M059J (cell line): ENCODE results near the gene EVA1B. TPM values are rescaled to one million over a fixed set of nuclear protein-coding genes. Genes with fewer than 3 reads are reported as not detected.

Source experiments
- DNase-seq: peaks from one replicate; pipeline ENCODE4 v3.0.0-alpha.2; 2012; ENCODE audit warnings: low read depth
- total RNA-seq: library from RNA; depleted of rRNA; stranded (reverse); fragments of >200 nt; shearing (Covaris generic); gene quantifications from 2 replicates; pipeline ENCODE4 v1.2.3, GENCODE V29; 2014

The EVA1B gene
- total RNA-seq, 1 experiment from 2014 or later, result 44.5 TPM

GRCh38 chr1:36320767-36321118, 2.7 kb downstream of the EVA1B start:
- no peak for DNase-seq

DNA sequence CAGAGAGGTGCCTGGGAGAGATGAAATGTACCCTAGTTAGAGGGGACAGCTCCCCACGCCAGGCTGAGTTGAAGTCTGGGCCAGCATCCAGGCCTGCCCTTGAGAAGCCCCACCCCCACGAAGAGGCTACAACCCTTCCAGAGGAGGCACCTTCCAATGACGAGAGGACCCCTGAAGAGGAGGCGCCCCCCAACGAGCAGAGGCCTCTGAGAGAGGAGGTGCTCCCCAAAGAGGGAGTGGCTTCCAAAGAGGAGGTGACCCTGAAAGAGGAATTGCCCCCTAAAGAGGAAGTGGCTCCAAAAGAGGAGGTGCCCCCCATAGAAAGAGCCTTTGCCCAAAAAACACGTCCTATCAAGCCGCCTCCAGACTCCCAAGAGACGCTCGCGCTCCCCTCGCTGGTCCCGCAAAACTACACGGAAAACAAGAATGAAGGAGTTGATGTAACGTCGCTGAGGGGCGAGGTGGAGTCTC, 3.1 kb downstream of the EVA1B start:
- DNase-seq, result no peak

DNA sequence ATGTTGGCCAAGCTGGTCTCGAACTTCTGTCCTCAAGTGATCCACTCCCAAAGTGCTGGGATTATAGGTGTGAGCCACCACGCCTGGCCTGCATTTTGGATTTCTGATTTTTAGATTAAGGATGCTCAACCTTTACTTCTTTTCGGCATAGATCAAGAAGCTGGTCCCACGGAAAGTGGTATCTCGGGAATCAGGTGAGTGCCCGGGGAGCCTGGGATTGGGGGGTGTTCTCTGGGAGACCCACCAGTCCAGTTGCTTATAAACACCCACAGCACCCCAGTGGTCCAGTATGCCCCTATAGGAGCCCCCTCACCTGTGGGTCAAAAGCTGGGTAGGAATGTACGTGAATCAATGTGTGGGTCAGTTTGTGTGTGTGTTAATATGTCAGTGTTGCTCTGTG, 14.0 kb downstream of the EVA1B start:
- no peak for DNase-seq

- no peak for DNase-seq
These were observed 15.7 kb downstream of the EVA1B start for GRCh38 chr1:36307601-36308330.

DNA sequence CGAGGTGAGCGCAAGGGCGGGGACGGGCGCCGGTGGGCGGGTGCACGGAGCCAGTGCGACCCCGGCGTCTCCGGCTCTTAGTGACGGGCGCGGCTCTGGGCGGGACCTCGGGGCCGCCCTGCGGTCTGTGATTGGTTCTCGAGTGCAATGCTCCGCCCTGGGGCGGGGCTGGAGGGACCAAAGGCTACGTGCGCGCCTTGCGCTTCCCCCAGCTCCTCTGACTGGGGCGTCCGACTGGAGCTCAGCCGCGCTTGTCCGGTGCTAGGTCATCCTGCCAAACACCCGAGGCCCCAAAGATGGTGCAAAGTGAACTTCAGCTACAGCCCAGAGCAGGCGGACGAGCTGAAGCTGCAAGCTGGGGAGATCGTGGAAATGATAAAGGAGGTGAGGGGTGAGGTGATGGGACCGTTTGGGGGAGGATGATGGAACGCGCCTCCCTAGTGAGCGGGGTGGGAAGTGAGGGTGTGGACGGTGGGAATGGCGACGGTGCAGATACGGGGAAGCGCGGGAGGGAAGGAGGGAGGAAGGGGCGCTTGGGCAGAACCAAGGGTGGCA, 16.5 kb downstream of the EVA1B start:
- no peak for DNase-seq

GRCh38 chr1:36306210-36306901, 17.1 kb downstream of the EVA1B start, which contains the start of gene SH3D21:
Gene SH3D21 (plus strand): TSS chr1:36306368. CDS start chr1:36306421, 53 bp downstream.
- no peak for DNase-seq

GRCh38 chr1:36305915-36306209, 17.6 kb downstream of the EVA1B start:
- no peak for DNase-seq

DNA sequence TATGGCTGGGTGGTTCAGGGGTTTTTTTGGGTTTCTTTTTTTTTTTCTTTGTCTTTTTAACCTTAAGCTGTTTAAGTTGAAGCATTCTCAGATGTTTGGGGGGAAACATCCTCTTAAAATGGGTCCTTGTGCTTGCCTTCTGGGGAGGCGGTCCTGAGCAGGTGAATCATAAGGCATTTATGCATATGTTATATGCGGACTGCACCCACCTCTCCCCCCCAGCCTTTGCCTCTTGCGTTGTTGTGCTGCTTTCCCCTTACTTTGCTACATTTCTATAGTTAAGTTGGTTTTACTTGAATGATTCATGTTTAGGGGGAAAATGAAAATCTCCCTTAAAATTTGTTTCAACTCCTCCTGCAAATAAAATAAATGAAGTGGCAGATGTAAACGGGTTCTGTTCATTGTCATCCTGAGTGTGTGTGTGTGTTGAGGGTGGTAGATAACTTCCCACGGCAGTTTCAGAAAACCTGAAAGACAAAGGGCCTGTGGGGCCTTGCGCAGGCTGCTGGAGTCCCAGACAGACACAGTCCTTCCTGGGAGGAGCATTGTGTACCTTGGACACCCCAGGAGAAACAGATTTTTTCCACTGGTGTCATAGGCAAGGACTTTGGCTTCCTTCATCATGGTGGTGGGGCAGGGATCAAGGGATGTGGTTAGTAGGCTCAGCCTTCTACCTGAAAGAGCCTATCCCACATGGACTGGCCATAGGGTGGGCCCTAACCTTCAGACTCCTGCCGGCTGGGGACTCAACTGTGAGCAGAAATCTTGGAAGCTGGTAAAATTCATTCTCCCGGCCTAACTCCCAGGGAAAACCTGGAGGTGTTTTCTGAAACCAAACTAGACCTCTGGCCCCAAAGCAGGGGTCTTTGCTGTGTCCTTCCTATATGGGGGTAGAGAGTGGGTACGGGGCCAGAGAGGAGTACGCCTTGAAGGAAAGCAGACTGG, 18.2 kb downstream of the EVA1B start:
- DNase-seq, result no peak

DNA sequence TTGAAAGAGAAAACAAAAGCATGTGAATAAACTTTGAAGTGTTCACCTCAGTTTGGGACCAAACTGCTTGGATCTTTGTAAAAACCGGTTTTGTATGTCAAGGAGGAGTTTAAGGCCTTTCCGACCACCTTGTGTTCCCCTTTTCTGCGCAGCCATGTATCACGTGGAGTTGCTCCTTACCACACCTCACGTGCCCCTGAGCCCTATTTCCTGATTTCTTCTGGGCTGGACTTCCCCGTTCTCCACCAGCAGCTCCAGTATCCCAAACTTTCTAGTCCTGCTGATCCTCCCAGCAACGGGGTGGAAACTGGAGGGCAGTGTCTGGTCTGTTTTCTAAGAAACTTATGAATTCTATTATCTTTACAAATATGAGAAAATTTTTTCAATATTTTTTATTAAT, 18.9 kb downstream of the EVA1B start:
- DNase-seq, result no peak

DNA sequence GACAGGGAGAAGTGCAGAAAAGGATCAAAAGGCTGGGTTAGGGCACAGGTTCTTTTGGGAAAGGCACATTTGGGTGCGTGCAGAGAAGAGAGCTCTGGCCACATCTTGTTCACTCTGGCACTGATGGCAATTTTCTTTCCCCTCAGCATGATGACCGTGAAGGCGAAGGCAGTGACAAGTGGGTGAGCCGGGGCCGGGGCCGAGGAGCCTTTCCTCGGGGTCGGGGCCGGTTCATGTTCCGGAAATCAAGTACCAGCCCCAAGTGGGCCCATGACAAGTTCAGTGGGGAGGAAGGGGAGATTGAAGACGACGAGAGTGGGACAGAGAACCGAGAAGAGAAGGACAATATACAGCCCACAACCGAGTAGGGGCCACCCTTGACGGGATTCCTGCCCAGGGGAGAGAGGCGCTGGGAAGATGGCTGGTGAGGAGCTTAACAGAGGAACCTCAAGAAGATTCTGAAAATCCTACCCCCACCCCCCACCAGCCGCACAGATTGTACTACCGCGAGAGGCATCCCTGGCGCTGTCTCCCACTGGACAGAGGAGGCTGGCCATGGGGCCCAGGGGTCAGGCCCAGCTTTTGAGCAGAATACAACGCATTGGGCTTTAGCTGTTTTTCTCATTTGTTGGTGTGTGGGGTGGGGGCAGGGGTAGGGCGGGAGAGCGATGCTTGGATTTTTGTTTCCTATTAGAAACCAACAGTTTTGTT, 19.6 kb downstream of the EVA1B start:
- no peak for DNase-seq

DNA sequence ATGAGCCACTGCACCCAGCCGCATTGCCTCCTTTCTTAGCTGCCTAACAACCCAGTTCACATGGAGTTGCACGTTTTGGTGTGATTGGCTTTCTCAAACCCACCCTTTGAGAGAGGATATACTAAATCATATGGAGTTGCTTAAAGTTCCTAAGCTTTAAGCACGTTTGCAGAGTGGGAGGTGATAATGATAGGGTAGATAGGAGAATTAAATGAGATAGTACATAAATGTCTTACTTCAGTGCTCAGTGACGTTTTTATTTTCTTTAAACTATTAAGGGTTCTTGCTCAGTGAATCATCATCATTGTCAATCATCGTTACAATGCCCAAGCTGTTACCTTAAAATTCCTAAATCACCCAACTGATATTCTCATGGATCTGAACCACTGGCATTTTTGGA, 20.2 kb downstream of the EVA1B start:
- no peak for DNase-seq

DNA sequence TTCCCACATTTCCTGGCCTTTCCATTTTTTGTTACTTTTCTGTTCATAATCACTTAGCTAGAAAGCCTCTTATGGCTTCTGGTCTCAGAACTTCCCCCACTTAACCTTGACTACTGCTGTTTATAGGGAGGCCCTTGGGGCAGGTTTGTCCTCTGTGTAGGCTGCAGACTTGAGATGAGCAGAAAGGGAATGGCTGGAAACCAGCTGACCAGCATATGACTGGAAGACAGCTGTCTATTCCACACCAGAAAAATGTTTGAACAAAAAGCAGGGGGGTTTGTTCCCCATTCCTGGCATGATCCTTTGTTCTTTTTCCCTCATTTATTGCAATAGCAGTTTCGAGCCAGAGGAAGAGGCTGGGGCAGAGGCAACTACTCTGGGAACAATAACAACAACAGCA, 22.2 kb downstream of the EVA1B start:
- no peak for DNase-seq

DNA sequence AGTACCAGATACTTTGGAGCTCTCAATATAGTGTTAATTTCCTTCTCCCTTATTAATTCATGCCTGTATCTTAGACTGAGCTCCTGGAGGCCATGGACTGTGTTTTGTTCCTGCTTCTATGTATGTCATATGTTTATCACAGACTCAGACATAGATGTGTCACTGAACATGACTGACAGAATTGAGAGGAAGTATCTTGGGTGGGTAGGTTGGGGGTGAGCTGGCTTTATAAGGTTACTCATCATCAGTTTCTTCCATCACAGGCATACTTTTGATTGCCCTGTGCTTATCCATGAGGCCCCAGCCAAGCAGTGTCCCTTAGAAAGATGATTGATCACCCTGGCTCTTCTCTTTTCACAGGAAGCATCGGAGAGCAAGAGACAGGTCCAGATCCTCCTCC, 22.9 kb downstream of the EVA1B start:
- peak; percentile 39 for DNase-seq

GRCh38 chr1:36298640-36299039, 24.8 kb downstream of the EVA1B start:
- DNase-seq, result no peak

DNA sequence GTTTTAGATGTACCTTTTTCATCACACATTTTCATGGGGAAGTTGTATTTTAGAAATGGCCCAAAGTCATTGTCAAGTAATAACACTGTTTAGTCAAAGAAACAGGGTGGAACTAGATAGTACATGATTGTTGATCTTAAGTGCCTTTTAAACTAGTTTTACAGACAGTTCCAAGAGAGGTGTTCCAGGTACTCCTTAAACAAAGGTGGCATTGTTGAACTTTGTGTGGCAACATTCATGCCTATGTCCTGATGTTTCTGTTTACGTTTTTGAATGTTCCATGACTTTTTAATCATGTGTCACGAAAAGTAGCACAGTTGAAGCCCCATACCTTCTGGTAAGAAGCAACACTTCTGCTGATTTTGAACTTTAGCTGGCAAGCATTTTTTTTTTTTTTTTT, 26.4 kb downstream of the EVA1B start:
- DNase-seq, result no peak

- no peak for DNase-seq
These were observed 28.1 kb downstream of the EVA1B start for GRCh38 chr1:36295390-36295789.

DNA sequence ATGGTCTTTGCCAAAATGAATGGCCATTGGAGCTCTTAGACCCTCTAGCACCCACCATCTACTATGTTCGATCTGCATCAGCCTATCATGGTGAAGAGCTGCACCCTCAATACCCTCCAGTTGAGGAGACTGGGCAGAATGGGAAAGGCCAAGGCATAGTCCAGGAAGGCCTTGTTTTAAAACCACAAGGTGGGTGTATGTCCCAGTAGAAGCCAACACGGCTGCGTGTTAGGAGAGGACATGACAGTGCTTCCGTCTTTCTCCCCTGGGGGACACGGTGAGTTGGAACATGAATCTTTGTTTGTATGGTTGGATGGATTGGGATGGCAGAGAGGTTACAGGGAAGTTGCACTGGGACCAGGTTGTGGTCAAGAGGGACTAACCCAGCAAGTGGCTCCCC, 35.9 kb downstream of the EVA1B start:
- no peak for DNase-seq

GRCh38 chr1:36286802-36287201, 36.6 kb downstream of the EVA1B start:
- DNase-seq, result no peak

- peak; percentile 86 for DNase-seq
These were observed 37.9 kb downstream of the EVA1B start for GRCh38 chr1:36285443-36286101.

- no peak for DNase-seq
These were observed 38.9 kb downstream of the EVA1B start for GRCh38 chr1:36284517-36284916.

DNA sequence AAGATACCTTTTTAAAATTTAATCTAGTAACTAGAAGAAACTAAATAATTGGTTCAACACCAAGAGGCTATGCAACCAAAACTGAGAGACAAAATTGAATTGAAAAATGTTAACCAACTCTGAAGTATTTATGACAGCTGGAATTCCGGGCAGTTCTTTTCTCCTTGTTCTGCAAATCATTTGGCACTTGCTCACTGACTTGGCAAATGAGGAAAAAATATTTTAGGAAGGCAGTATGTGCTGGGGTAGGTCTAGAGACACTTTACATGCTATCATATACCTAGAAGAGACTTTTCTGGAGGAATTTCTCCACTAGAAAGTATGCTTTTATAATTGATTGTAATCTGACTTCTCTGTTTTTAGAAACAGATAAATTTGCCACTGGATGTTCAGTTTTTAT, 39.4 kb downstream of the EVA1B start:
- DNase-seq, result no peak
